ENCODE results near the gene CHD6. TPM values are rescaled to one million over a fixed set of nuclear protein-coding genes. Genes with fewer than 3 reads are reported as not detected.

Gene CHD6
- total RNA-seq, 6 donors from 2014 or later = 25.4 to 62.9 (median 35.3) TPM

DNA sequence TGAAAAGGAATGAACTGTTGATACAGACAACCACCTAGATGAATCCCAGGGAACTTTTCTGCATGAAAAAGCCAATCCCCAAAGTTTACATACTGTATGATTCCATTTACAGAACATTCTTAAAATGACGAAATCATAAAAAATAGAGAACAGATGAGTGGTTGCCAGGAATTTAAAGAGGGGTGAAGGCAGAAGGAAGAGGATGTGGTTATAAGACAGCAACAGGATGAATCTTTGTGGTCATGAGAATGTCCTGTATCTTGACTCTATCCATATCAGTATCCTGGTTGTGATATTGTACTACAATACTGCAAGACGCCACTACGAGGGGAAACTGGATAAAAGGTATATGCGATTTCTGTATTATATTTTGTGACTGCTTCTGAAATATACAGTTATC lies 181.5 kb downstream of the CHD6 start:
- Histone ChIP-seq H3K27ac (no peak overlapping the region), H3K36me3 (peaks cover 10 to 74% (median 23%) of the 10 kb centered on the region in 4 donors), H3K4me3 (no peak overlapping the region), H3K27me3 (no peaks in the 10 kb centered on the region), H3K4me1 (no peaks in the 10 kb centered on the region), H3K9me3 (no peaks in the 10 kb centered on the region)
- TF ChIP-seq POLR2AphosphoS5 (IDR thresholded peaks at IDR 0.05) (no peak), POLR2A (IDR thresholded peaks at IDR 0.05) (no peak), EP300 (IDR thresholded peaks at IDR 0.05) (no peak)
- TF ChIP-seq, protein P1, sequence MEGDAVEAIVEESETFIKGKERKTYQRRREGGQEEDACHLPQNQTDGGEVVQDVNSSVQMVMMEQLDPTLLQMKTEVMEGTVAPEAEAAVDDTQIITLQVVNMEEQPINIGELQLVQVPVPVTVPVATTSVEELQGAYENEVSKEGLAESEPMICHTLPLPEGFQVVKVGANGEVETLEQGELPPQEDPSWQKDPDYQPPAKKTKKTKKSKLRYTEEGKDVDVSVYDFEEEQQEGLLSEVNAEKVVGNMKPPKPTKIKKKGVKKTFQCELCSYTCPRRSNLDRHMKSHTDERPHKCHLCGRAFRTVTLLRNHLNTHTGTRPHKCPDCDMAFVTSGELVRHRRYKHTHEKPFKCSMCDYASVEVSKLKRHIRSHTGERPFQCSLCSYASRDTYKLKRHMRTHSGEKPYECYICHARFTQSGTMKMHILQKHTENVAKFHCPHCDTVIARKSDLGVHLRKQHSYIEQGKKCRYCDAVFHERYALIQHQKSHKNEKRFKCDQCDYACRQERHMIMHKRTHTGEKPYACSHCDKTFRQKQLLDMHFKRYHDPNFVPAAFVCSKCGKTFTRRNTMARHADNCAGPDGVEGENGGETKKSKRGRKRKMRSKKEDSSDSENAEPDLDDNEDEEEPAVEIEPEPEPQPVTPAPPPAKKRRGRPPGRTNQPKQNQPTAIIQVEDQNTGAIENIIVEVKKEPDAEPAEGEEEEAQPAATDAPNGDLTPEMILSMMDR (IDR thresholded peaks at IDR 0.05) = no peak
- WGBS, 2 donors = 56 to 73% methylated on average over 4 of the region's 4 CpGs
- ATAC-seq (ENCODE audit: low FRiP score in 2 of 2) (no peak), DNase-seq (no peak)

DNA sequence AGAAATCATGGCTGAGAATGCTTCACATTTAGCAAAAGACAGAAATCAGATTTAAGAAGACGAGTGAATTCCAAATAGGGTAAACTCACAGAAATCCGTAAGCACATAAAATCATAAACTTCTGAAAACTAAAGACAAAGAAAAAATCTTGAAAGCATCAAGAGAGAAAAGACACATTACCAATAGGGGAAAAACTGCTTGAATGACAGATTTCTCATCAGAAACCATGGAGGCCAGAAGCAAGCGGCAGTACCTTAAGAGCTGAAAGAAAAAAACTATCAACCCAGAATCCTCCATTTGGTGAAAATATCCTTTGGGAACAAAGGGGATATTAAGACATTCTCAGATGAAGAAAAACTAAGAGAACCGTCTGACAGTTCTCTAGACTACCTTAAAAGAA lies 185.0 kb downstream of the CHD6 start:
- no peak overlapping the region for H3K27ac ChIP-seq
- ATAC-seq (ENCODE audit: low FRiP score in 2 of 2) (no peak), DNase-seq (no peak)
- H3K4me3 ChIP-seq = no peak overlapping the region
- peaks cover 4 to 66% (median 10%) of the 10 kb centered on the region in 4 donors for H3K36me3 ChIP-seq
- H3K27me3 ChIP-seq = no peaks in the 10 kb centered on the region
- TF ChIP-seq, protein P1 (IDR thresholded peaks at IDR 0.05) = no peak
- TF ChIP-seq POLR2A (IDR thresholded peaks at IDR 0.05) (no peak), POLR2AphosphoS5 (IDR thresholded peaks at IDR 0.05) (no peak), EP300 (IDR thresholded peaks at IDR 0.05) (no peak)
- H3K4me1 ChIP-seq = no peaks in the 10 kb centered on the region
- no peaks in the 10 kb centered on the region for H3K9me3 ChIP-seq
- 92 to 97% methylated on average over 4 of the region's 4 CpGs for WGBS, 2 donors

DNA sequence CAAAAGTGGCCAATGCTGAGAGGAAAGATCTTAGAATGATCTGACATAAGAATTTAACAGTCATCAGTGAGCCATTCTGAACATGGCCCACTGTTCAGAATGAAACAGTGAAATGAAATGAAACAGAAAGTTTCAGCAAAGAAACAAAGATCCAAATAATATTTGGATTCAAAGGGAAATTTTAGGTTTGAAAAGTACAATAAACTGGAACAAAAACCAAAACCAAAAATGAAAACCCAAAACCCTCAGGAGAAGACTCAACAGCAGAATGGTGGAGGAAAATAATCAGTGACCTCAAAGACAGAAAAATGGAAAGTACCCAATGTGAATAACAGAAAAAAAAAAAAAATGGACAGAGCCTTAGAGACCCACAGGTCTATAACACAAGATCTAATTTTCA lies 185.4 kb downstream of the CHD6 start:
- Histone ChIP-seq H3K27ac (no peak overlapping the region), H3K27me3 (no peaks in the 10 kb centered on the region), H3K4me3 (no peak overlapping the region), H3K4me1 (no peaks in the 10 kb centered on the region), H3K9me3 (no peaks in the 10 kb centered on the region), H3K36me3 (peaks cover 4 to 68% (median 7%) of the 10 kb centered on the region in 4 donors)
- no peak for DNase-seq
- ATAC-seq (ENCODE audit: low FRiP score in 2 of 2) = no peak
- TF ChIP-seq, protein P1 (IDR thresholded peaks at IDR 0.05) = no peak
- TF ChIP-seq POLR2AphosphoS5 (IDR thresholded peaks at IDR 0.05) = no peak
- no peak for TF ChIP-seq POLR2A (IDR thresholded peaks at IDR 0.05)
- TF ChIP-seq EP300 (IDR thresholded peaks at IDR 0.05) = no peak

DNA sequence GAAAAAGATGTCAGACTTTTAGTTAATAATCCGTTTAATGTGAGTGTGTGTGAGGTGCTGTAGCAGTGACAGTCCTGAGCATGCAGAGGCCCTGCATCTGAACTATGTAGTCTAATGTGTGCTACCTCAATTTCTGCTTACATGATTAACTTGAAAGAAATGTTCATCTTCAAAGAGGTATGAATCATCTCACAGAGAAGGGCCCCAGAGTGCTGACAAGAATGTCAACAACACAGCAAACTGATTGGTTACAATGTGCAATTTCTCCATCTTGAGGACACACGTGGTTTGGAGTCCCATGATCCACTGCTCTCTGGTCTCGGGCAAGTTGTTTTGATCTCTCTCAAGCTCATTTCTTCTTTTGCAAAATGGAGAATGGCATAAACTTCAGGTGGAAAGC lies 189.9 kb downstream of the CHD6 start:
- ATAC-seq (ENCODE audit: low FRiP score in 2 of 2) (no peak), DNase-seq (no peak)
- Histone ChIP-seq H3K27ac (no peak overlapping the region), H3K36me3 (peaks cover 4 to 53% (median 6%) of the 10 kb centered on the region in 4 donors), H3K4me1 (no peaks in the 10 kb centered on the region), H3K27me3 (no peaks in the 10 kb centered on the region), H3K4me3 (no peak overlapping the region), H3K9me3 (no peaks in the 10 kb centered on the region)
- 67 to 78% methylated on average over 3 of the region's 3 CpGs for WGBS, 2 donors
- TF ChIP-seq EP300 (IDR thresholded peaks at IDR 0.05) = no peak
- no peak for TF ChIP-seq POLR2A (IDR thresholded peaks at IDR 0.05)
- TF ChIP-seq, protein P1 (IDR thresholded peaks at IDR 0.05) = no peak
- TF ChIP-seq POLR2AphosphoS5 (IDR thresholded peaks at IDR 0.05) = no peak

DNA sequence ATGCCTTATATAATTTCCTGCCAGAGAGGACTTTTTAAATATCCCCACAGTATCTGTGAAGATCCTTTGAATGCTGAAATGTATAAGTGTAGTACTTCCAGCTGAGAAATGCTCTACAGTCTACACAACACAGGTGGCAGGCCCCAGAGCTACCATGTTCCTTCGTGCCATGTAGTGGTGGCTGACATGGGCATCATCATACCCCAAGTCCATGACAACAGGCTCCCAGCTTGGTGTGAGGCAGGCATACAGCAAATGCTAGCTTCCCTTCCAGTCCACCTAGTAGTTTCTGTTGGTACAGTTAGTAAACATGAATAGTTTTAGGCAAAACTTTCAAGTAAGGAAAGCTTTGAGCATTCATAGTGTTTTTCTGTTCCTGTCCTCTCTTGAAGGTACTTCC lies 190.3 kb downstream of the CHD6 start:
- ATAC-seq (ENCODE audit: low FRiP score in 2 of 2) = no peak
- peaks cover 4 to 55% (median 7%) of the 10 kb centered on the region in 4 donors for H3K36me3 ChIP-seq
- 89 to 100% methylated on average over 1 of the region's 1 CpG for WGBS, 2 donors
- DNase-seq = no peak
- no peaks in the 10 kb centered on the region for H3K27me3 ChIP-seq
- TF ChIP-seq, protein P1 (IDR thresholded peaks at IDR 0.05) = no peak
- no peak for TF ChIP-seq POLR2AphosphoS5 (IDR thresholded peaks at IDR 0.05)
- no peak for TF ChIP-seq EP300 (IDR thresholded peaks at IDR 0.05)
- TF ChIP-seq POLR2A (IDR thresholded peaks at IDR 0.05) = no peak
- no peak overlapping the region for H3K4me3 ChIP-seq
- no peaks in the 10 kb centered on the region for H3K9me3 ChIP-seq
- no peaks in the 10 kb centered on the region for H3K4me1 ChIP-seq
- no peak overlapping the region for H3K27ac ChIP-seq

Measured in upper lobe of left lung (tissue), 6 donors.